HG02759 (cell line): ENCODE measurements around the gene SPATA6.
"Not testable (repeated sequence)": the region's sequence is repeated elsewhere in the genome, so short reads cannot be mapped to it uniquely, and the experiment has no call there.

Source experiments
- ATAC-seq: cut with Tn5 transposase; IDR thresholded peaks from one replicate; pipeline ENCODE4 v1.9.1; 2021; ENCODE audit warnings: mild to moderate bottlenecking, moderate library complexity; ENCODE audit not compliant: unreplicated experiment

The SPATA6 gene

DNA sequence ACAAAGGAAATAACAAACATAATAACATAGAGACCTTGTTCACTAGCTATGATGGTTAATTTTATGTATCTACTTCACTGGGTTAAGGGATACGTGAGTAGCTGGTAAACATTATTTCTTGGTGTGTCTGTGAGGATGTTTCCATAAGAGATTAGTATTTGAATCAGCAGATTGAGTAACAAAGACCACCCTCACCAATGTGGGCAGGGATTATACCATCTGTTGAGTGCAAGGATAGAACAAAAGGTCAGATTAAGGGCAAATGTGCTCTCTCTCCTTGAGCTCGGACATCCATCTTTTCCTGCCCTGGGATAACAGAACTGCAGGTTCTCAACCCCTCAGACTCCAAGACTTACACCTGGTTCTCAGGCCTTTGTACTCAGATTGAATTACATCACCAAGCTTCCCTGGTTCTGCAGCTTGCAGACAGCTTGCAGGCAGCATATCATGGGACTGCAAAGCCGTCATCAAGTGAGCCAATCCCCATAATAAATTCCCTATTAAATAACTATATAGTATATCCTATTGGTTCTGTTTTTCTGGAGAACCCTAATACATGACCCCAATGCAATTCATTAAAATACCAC is 9.2 kb downstream of the SPATA6 start:
- no peak for ATAC-seq

DNA sequence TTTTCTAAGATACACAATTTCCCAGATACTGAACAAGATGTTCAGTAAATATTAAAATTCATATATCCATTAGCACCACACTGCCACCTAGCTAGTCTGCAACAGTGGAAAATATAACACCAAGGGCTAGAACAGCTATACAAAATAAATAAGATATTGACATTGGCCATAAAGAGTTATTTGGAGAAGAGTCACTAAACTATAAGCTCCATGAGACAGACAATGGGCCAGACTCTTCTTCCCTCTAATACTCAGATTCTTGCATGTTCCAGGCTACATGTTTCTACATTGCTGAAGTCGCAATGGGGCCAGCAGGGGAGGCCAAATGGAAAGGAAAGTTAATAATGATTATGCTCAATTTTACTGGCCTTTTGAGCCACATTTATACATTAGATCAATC is 21.5 kb downstream of the SPATA6 start:
- ATAC-seq = no peak

DNA sequence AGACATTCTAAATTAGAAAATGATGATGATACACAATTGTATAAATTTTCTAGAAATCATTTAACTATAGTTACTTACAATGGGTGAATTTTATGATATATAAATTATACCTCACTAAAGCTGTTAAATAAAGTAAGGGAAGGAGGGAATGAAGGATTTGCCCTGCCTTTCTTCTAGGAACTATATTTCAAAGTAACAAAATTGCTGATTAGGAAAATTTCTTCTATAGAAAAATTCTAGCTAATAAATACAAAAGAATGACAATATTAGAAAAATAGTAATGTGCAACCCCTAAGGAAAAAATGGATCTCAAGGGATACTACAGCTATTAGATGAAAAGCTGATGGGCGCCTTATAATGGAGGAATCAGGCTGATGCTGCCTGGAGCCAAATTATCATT is 23.1 kb downstream of the SPATA6 start:
- ATAC-seq = no peak

DNA sequence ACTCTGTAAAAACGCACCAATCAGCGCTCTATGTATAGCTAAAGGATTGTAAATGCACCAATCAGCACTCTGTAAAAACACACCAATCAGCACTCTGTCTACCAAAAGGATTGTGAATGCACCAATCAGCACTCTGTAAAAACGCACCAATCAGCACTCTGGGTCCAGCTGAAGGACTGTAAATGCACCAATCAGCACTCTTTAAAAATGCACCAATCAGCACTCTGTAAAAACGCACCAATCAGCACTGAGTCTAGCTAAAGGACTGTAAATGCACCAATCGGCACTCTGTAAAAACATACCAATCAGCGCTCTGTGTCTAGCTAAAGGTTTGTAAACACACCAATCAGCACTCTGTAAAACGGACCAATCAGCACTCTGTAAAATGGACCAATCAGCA is 27.8 kb downstream of the SPATA6 start:
- ATAC-seq = not testable (repeated sequence)

DNA sequence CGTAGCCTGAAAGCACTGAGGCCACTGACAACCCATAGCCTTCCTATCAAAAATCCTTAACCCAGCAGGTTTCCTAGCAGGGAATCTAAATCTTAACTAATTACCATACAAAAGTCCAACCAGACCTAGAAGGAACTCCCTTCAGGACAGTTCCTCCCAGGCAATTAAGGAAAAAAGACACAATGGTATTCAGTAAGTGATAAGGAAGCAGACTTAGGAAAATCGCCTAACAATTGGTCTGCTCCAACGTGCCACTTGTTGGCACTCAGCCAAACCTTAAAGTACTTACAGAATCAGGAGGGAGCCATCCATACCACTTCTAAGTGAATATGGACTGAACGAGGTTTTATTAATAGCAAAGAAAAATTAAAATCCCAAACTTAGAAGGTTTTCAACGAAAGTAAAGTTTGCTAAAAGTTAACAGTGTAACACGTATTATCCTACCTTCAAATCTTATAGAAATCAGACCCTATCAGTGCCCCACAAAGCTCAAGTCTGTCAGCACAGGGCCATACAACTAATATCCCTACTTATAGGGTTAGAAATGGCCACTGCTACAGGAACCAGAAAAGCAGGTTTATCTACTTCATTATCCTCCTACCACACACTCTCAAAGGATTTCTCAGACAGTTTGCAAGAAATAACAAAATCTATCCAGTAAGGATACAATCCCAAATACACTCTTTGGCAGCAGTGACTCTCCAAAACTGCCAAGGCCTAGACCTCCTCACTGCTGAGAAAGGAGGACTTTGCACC is 29.0 kb downstream of the SPATA6 start:
- ATAC-seq = no peak

DNA sequence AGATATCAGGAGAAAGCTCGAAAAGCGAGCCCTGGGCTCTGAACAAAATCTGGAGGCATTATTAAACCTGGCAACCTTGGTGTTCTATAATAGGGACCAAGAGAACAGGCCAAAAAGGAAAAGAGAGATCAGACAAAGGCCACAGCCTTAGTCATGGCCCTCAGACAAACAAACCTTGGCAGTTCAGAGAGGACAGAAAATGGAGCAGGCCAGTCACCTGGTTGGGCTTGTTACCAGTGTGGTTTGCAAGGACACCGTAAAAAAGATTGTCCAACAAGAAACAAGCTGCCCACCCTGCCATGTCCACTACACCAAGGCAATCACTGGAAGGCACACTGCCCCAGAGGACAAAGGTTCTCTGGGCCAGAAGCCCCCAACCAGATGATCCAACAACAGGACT is 31.2 kb downstream of the SPATA6 start:
- ATAC-seq = not testable (repeated sequence)

DNA sequence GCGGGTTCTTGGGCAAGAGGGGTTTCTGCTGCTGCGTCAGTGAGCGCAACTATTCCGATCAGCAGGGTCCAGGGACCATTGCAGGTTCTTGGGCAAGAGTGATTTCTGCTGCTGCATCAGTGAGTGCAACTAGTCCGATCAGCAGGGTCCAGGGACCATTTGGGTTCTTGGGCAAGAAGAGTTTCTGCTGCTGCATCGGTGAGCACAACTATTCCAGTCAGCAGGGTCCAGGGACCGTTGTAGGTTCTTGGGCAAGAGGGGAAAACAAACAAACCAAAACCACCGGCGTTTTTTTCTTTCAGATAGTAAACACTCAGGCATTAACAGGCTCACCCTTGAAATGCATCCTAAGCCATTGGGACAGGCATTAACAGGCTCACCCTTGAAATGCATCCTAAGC is 32.6 kb downstream of the SPATA6 start:
- ATAC-seq = no peak

DNA sequence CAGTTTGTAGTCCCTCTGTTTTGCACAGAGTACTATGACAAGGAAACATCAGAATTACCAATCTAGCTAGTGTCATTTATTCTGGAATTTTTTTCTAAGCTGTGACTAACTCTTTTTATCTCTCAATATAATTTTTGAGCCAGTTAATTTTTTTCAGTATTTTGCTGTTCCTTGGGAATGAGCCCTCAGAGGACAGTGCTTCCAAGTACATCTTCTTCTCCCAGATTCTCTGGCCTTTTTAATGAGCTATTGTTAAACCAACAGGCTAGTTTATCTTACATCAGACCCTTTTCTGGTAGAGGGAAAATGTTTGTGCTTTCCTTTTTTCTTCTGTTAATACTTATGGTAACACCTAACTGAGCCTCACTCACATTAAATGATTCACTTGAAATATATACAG is 34.6 kb downstream of the SPATA6 start:
- ATAC-seq = not testable (repeated sequence)

DNA sequence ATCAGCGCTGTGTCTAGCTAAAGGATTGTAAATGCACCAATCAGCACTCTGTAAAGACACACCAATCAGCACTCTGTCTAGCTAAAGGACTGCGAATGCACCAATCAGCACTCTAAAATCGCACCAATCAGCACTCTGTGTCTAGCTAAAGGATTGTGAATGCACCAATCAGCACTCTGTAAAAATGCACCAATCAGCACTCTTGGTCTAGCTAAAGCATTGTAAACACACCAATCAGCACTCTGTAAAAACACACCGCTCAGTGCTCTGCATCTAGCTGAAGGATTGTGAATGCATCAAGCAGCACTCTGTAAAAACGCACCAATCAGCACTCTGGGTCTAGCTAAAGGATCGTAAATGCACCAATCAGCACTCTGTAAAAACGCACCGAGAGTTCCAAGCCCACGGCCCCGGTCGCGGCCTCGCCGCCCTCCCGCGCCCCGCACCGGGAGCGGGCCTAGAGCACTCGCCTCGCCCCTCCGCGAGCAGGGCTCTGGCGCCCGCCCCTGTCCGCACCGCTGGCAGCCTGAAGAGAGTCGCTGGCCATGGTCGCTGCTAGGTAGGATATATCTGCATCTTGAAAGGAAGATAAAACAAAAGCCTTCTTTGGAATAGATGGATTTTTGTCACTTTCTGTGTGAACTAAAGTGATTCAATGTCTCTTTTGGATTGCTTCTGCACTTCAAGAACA is 36.5 kb downstream of the SPATA6 start:
- not testable (repeated sequence) for ATAC-seq

DNA sequence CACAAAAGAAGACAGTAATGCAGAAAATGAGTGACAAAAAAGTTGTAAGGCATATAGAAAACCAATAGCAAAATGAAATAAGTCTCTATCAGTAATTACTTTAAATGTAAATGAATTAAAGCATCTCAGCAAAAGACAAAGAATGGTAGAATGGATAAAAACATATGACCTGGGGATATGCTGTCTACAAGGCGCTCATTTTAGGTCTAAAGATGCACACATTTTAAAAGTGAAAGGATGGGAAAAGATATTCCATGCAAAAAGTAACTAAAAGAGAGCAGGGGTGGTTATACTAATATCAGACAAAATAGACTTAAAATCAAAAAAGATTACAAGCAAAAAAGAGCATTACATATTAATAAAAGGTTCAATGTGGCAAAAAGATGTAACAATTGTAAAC is 41.2 kb downstream of the SPATA6 start:
- ATAC-seq = no peak

DNA sequence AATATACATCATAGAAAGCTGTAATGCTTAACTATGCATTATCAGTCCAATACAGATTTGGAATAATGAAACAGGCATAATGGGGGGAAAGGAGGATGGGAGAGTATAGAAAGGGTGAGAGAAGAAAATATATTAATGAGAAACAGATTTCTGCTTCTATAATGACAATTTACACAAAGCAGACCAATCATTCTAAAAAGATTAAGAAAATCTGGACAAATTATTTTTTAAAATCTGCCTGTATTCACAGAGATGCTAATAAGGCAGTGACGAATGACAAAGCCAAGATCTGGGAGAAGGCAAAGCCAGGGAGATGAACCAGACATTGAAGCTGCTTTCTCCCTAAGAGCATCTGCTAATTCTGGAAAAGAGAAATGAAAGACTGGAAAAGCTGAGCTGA is 50.0 kb downstream of the SPATA6 start:
- ATAC-seq = no peak

DNA sequence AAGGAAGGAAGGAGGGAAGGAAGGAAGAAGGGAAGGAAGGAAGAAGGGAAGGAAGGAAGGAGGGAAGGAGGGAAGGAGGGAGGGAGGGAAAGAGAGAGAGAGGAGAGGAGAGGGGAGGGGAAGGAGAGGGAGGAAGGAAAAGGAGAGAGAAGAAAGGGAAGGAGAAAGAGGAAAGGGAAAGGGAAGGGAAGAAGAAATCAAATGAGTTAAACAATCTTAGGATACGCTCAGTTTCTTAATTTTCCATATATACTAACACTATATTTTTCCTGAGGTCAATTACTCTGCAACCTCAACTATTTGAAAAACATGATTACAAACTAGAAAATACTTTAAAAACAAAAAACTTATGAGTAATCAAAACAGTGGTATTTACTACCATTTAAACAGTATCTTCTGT is 53.3 kb downstream of the SPATA6 start:
- no peak for ATAC-seq

DNA sequence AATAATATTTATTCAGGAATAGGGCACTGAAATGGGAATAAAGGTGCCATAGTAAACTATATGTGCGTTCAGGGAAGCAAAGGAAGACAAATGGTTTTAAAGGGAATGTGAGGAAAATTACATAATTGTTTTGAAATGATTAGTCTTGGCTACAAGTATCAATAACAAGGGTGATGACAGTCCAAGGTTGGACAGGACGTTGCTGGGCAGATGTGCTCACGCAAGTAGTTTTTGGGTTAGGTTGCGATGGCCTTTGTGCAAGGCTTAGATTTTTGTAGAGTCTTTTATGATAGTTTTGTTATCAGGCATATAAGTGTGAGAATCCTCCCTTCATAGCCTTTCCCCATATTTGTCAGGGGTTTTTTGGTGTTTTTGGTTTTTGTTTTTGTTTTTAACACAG is 57.0 kb downstream of the SPATA6 start:
- no peak for ATAC-seq

DNA sequence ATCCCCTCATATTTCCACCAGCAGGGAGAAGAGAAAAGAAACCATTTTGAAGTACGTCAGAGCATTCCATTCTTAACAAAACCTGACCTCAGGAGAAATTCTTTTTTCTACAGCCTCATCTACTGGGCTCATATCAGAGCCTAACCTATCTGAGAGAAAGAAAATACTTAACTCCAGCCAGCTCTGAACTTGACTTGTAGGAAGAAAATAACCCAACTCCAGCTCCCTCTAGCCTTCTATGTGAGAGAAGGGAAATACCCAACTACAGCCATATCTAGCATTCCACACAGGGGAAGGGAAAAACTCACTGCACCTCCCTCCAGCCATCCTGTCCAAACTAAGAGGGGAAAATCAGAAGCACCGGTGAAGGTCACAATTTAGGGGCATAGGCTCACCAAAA is 57.7 kb downstream of the SPATA6 start:
- no peak for ATAC-seq

DNA sequence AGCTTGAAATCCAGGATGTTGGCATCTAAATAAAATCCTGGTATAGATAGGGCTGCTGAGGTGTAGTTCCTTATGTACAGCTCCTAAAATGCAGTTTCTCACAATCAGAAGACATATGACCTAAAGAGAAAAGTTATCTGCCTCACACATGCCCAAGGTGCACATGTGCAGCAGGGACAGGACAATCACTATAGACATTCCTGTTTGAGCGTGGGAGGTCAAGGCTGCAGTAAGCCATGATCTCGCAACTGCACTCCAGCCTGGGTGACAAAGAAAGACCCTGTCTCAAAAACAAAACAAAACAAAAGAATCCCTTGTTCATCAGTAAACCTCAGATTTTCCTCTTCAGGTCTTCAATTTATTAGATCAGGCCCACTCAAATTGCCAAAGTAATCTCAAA is 66.1 kb downstream of the SPATA6 start:
- ATAC-seq = no peak

DNA sequence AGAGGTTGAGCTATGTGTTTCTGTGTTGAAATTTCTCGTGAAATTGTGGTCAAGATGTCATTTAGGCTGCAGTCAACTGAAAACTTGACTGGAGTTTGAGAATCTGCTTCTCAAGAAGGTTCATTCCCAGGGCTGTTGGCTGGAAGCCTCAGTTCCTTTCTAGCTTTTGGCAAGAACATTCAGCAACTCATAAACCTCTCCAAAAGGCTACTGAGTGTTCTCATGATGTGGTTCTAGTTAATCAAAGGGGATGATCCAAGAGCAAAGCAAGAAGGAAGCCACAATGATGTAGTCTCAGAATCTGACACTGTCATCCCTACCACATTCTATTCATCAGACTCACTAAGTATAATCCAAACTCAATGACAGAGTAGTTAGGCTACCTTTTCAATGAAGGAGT is 66.6 kb downstream of the SPATA6 start:
- no peak for ATAC-seq

DNA sequence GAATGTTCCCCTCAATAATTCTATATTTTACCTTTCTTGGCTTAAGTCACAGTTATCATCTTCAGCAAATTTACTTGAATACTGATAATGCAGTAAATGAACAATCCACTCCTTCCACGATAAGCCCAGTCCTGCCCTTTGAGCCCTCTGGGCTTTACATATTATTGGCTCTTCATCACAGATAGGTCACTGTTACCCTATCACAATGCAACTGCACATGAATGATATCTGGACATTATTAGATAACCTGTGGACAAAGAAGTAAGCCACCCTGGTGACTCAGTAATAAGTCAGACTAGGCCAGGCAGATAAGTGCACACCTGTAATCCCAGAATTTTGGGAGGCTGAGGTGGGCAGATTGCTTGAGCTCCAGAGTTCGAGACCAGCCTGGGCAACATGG is 69.4 kb downstream of the SPATA6 start:
- no peak for ATAC-seq

DNA sequence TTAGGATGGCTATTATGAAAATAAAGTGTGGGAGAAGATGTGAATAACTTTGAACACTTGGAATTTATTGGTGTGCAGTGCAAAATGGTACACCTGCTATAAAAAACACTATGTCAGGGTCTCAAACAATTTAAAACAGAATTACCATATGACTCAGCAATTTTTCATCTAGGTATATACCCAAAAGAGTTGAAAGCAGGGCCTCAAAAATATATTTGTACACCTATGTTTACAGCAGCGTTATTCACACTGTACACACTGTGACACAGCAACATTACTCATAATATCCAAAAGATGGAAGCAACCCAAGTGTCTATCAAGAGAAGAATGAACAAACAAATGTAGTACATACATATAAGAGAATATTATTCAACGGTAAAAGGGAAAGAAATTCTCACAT is 75.8 kb downstream of the SPATA6 start:
- ATAC-seq = no peak

DNA sequence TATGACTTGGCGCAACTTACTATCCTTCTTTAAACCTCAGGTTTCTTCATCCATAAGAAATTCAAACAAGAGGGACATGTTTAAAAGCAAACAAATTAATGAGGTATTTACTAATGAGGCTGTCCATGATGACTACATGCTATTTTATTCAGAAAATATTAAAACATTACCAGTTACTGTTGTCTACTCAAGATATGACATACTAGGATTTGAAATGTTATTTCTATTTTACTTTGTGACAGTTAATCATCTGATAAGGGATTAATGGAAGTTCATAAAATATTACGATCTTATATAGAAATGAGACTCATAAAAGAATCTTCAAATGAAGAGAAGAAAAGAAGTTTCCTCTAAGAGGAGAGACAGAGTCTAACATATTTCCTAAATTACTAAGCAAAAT is 80.1 kb downstream of the SPATA6 start:
- no peak for ATAC-seq

DNA sequence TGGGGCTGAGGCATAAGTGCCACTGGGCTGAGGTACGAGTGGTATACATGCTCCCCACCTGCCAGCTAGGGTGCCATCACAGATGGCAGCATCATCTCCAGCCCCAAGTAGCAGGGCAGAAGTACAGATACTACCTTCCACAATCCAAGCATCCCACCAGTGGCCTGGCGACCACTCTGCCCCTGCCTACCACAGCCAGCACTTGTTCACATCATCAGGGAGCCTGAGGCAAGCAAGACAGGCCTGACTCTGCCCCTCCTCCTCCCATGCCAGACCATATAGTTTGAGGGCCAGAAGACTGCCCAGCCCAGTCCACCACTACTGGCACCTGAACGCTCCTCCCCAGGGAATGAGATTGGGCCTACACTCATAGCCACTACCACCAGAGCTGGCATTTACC is 84.6 kb downstream of the SPATA6 start:
- no peak for ATAC-seq

DNA sequence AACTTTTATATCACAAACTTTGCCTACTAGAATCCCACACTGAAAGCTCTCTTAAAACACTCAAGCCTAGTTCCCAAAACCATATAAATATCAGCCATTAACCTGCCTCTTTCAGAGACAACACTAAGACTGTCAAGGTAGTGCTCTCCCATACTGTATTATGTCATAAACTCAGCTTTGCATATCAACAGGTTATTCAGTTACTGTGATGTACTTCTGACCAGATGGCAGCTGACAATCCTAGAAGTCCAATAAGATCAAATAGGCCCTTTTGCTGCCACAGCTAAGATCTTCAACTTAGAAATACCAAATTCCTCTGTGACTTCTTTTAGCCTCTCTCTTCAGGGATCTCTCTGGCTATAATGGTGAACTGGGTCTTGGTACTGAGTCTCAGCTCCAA is 97.2 kb downstream of the SPATA6 start:
- no peak for ATAC-seq

DNA sequence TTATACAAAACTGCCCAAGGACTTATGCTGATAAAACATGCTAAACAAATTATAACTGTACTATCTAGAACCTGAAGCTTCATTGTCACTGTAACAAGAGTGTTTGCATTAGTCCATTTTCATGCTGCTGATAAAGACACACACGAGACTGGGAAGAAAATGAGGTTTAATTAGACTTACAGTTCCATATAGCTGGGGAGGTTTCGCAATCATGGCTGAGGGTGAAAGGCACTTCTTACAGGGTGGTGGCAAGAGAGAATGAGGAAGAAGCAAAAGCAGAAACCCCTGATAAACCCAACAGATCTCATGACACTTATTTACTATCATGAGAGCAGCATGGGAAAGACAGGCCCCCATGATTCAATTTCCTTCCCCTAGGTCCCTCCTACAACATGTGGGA is 100.4 kb downstream of the SPATA6 start:
- ATAC-seq = no peak
